ENCODE measurements around the gene TGFBR2.
A peak's percentile ranks its signal among the peaks of the same experiment; 100 is the strongest.

TGFBR2 gene

DNA sequence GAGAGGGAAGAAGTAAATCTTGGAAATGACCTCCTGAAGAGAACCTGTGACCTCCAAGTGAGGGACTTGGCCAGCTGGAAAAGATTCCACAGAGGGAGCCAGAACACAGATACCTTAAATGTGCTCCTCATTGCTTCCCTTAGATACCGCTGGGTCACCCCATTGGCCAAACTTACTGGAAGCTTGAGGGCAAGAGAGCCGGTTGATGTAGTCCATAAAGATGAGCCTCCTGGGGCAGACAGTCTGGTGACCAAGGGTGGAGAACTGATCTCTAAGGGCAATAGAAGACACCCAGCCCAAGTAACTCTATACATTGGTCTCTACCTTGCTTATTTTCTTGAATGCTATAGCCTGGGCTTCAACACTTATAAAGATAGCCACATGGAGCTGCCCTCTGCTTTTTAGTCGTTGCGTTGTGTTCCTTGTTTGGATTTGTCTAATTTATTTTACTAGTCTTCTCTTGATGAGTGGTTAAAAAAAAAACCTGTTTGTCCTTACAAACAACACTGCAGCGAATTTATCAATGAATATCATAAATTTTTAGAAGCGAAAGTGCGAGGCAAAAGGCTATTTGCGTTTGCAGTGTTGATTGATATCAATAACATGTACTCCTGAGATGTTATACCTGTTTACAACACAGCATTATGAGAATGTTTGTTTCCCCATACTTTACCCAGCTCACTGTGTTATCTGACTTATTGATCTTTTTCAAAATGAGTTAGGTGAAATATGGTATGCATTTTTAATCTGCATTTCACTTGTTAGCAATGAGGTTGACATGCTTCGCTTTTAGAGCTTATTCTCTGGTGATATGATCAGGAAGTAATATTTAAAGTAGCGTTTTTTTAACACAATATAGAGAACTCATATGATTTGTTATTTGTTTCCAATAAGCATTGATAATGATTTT is 31.2 kb downstream of the TGFBR2 start:
- DNase-seq (ENCODE audit: low read depth in 2 of 2), result no peak

DNA sequence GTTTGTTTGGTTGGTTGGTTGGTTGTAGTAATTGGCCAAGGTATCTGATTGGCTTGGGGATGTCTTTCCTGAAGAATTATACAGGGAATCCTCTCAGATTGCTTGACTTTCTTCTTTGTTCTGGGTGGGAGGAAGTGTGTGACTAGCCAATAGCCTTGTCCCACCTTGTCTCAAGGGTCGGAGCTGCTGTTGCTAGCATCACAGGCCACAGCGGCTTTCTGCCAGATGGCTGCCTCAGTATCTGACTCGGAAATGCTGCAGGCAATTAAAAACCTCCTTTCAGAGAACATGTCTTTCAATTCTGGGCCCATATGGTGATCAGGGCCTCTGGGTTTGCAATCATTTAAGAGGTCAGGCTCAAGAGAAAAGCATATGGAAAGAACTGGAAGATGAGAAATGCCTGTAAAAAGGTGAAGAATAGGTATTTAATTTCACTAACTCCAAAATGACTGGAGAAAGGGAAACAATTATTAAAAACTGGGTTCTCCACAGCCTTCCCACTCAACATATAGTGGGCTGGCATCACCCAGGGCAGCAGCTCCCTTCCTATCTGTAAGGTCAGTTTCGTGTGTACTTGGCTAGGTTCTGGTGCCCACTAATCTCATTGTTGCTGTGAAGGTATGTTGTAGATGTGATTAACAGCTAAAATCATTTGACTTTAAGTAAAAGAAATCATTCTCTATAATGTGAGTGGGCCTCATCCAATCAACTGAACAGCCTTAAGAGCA is 32.4 kb downstream of the TGFBR2 start:
- DNase-seq (ENCODE audit: low read depth in 2 of 2), result no peak

DNA sequence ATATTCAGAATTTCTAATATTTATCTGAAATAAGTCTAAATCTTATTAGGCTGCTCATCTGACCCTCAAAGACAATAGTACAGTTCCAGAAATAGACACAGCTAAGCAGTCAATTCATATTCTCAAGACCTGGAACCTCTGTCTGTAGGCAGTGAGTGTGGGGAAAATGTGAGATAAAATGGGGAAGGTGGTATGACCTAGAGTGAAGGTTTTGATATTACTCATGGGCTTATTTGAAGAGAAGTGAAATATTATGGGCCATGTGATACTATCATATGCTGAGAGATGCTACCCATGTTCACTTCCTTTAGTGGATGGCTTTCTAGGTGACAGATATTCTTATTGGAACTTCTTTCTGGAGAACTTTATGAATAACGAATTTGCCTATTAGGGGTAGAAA is 33.5 kb downstream of the TGFBR2 start:
- no peak for DNase-seq (ENCODE audit: low read depth in 2 of 2)

DNA sequence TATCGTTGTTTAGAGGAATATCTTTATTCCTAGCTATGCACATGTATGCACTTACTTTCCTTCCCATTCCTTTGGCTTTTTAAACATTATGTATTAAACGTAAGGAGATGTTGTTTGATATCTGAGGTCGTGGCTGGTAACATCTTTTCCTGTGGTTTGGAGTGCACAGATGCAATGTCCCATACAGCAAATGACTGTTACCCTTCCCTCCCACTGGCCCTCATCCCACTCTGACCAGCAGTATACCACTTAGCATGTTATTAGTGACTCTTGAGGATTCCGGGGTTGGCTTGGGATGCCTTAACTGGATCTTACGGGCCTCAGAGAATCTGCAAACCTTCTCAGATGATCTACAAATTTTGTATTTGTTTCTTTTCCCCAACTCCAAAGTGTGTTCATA is 34.5 kb downstream of the TGFBR2 start:
- no peak for DNase-seq (ENCODE audit: low read depth in 2 of 2)

DNA sequence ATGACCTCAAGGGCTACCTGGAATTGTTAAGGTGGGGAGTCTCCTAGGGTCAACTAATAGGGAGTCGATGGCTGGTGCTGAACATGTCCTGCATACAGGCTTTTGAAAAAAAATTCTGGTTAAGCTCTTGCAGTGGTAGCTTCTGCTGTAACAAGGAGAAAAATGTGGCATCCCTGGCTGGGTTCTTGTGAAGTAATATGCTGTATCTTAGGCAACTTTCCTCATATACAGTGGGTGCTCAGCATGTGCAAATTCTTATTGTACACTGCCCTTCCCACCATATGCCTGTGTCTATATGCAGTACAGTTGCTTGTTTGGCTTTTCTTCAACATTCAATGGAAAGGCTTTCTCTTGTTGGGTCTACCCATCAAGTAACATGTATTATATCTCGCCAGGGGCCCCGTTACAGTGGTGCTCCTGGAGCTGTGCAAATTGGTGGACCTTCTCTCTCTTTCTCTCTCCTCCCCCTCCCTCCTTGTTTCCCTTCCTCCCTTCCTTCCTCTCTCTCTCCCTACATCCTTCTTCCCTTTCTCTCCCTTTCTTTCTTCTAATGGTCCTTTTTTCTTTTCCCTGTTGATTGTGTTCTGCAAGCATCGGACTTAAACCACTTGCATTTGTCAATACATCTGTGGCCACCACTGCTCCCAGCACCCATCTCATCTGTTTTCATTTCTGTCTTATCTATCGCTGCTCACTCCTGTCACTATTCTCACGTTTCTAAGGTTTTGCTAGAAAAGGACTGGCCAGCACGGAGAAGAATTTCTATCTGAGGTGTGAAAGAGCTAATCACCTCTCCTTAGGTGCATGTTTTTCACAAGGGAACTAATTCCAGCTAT is 35.2 kb downstream of the TGFBR2 start:
- DNase-seq (ENCODE audit: low read depth in 2 of 2), result no peak

DNA sequence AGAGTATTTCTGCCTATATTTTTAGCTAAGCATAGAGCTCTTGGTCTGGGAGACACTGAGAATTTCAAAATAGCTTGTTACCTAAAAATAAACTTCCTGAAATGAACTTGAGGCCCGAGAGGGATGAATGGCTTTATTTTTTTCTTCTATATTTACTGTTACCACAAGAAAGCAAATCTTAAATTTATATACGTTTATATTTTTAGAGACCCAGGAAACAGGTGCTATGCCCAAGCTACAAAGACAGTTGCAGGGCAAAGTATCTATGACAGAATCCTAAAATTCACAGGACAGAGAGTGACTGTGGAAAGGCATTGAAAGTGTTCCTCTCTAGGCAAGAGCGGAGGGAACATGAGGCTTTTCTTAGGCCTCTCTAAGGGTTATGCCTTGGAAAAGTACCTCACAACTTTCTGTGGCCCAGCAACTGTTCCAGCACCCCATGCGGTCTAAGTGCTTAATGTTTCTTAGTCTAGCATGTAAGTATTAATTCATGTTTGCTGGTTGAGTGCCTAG is 36.5 kb downstream of the TGFBR2 start:
- DNase-seq (ENCODE audit: low read depth in 2 of 2), result no peak

DNA sequence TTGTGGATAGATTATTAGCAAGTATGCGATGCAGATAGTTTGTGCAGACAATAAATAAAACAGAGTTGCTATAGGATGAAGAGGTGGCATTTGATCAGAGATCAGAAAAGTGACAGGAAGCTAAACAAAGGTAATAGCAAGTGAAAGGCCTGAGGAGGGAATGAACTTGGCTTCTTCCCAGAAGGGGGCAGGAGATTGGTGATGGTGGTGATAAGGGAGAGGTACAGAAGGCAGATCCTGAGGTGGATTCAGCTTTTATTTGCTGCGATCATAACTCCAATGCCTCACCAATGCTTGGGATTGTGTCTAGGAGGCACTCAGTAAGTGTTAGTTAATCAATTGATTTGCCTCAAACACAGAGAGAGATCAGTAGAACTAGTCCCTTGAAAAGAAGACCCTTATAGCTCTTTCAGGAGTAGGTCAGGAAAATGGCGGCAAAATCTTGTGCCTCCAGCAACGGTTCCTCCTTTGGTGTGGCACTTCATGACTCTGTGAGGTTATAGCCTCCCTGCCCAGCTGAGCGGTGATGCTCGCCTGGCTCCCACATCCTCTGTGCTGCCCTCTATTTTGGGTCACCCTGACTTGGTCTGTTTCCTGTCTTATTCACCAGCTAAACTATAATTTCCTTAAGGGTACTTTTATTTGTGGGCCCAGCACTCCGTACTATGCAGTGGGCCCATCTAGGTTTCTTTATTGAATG is 37.5 kb downstream of the TGFBR2 start:
- DNase-seq (ENCODE audit: low read depth in 2 of 2), result no peak

DNA sequence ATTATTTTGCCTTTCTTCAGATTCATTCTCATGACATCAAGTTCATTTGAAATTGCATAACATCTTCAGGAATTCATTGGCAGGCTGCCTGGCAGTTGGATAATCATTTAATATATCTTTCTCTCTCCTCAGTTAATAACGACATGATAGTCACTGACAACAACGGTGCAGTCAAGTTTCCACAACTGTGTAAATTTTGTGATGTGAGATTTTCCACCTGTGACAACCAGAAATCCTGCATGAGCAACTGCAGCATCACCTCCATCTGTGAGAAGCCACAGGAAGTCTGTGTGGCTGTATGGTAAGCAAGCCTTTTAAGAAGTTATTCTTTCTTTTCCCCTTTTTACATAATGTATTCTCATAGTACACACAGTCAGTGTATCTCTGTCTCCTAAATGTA is 38.2 kb downstream of the TGFBR2 start:
- DNase-seq (ENCODE audit: low read depth in 2 of 2), result peak in 1 of 2 experiments; percentile 66

DNA sequence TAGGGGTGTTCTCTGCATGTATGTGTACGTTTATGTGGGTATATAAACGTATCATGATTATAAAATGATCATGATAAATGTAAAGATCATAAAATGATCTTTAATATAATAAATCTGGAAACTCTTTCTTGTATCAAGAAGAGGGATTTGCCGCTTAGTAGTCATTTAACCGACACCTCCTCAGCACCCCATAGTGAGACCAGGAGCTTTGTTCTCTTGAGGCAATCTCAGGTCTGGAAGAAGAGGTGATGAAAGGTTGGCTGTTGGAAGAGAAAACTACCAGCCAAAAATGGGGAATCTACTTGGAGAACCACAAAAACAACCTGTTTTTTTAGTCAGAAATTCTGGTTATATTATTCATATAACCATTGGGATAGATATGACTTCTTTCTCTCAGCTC is 38.7 kb downstream of the TGFBR2 start:
- DNase-seq (ENCODE audit: low read depth in 2 of 2), result no peak

DNA sequence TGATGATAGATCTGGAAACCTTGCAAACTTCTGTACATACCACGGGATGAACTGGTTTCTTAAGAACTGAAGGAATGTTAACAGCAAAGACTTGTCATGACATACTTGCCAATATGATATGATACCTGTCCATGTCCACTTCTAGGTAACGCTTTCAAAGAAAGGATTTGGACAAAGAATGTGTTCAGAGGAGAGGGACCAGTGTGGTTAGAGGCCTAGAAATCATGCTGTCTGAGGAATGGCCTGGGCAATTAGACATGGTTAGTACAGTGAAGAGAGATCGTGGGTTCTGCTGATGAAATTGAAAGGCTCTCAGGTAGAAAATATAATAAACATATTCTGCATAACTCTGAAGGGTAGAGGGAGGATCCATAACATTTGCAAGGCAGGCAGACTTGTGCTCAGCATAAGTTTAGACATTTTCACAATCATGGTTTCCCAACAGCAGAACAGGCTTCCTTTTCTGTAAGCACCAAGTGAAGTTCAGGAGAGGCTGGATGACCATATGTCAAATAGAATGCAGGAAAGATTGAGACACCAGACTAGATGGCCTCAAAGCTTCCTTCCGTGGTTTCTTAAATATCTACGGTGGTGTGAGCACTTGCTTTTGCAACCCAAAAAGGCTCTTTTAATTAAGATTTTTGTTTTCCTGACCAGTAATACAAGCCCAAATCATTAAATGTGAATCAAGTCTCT is 39.9 kb downstream of the TGFBR2 start:
- peak in 1 of 2 experiments; percentile 59 for DNase-seq (ENCODE audit: low read depth in 2 of 2)

DNA sequence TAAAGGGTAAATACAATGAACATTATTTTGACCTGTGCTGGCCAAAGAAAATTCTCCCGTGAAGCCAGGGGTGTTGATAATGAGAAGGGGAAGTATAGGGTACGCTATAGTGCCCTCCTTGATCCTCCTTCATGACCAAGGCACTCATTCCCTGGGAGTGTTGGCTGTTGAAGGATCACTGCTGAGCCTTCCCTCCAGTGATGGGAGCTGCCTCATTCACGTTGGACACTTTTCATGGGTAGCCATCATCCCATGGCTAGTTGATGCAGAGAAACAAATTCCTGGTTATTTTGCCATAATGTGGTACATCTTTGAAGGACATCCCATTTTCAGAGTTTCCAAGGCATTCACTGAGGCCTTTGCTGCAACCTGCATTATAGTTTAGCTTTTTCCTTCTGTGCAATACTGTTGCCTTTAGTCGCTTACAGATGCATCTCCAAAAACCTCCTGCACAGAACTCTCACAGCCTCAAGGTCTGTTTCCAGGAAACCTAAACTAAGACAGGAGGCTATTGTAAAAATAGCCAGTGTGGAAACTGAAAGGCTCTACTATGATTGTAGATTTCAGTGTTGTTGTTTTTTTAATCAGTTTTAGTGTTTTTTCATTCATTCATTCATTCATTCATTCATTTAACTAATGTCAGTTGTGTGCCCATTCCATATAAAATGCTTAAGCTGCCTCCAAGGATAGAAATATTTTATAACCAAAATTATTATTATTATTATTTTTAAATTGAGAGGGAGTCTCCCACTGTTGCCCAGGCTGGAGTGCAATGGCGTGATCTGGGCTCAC is 40.8 kb downstream of the TGFBR2 start:
- DNase-seq (ENCODE audit: low read depth in 2 of 2), result no peak

DNA sequence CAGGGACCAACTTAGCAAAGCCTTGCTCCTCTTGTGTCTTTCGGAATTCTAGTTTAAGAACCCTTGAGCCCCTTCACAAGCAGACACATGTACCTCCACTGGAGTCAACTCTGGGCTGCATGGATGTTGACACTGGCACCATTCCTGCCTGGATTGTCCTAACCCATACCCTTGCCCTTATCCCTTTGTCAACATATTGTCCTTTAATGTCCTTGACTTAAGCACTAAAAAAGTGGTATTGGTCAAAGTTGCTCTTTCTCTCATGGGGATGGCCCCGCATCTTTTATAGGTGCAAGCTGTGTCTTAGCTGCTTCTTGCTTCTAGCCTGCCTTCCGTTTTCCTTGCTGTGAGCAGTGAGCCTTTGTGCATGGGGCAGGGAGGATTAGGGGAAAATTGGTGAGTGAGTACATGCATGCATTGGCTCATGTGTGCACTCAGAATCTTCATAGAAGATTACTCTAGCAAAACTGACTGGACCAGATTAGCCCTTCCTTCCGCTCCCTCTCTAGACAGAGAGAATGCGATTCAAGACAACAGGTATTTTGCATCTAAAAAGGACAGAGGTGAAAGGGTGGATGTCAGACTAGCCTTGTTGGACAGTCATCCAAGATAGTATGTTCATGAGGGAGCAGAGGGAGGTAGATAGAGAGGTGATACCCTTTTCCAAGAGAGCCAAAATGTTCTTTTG is 42.4 kb downstream of the TGFBR2 start:
- DNase-seq (ENCODE audit: low read depth in 2 of 2), result no peak

DNA sequence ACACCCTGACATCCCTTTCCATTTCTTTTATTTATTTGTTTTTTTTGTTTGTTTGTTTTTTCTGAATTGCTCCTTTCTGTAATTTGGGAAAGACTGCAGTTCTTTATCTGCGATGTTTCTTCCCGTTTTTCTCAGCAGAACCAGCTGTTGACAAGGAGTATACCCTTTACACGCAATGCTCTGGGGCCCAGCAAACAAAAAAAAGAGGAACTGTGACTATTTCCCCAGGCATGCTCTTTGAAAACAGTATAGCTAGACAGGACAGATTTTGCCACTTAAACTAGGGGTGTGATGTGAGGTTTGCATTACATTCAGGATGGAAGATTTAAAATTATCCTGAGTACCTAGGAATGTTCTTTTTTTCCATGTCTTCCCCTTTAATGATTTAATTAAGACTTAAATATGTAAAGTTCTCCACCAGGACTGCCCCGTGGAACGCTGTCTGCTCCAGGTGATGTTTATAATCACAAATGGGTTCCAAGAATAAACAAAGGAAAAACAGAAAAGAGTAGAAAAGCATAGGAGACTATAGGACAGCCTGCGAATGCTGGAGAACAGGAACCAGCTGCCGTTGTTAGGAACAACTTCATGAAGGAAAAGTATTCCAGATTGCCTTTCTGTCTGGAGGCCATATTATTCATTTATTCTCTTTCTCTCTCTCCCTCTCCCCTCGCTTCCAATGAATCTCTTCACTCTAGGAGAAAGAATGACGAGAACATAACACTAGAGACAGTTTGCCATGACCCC is 43.3 kb downstream of the TGFBR2 start:
- DNase-seq (ENCODE audit: low read depth in 2 of 2), result no peak

DNA sequence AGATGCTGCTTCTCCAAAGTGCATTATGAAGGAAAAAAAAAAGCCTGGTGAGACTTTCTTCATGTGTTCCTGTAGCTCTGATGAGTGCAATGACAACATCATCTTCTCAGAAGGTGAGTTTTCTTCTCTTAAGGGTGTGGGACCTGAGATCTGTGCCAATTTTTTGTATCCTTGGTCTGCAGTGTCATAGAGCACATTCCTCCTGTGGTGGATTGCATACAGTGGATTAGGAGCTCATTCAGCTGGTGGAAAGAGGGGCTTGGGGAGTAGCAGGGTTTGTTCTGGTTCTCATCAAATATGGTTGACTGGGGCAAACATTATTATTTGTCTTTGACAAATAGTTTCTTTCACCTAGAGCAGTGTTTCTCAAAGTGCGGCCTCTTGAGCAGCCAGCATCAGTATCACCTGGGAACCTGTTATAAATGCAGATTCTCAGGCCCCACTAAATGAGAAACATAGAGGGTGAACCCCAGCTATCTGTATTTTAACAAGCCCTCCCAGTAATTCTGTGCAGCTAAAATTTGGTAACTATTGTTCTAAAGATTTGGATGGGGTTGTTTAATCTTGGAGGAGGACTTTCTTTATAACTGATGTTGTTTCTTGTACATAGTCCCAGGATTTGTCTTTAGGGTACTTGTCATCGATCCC is 44.1 kb downstream of the TGFBR2 start:
- DNase-seq (ENCODE audit: low read depth in 2 of 2), result no peak

DNA sequence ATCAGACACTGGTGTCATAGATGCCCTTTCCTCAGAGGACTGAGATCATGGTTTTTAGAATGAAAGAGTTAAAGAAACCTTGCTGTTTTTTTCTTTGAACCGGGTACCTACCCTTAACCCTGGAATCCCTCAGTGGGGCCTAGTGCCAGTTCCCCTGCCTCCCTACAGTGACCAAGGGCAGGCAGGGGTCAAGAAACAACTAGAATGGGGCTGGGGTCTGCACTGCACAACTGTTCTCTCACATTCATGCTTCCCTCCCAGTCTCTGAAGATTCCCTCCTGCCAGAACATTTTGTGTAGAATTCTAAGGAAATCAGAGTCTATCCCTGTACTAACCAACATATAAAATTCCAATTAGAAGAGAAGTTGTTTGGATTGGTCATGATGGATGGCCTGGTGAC is 47.9 kb downstream of the TGFBR2 start:
- DNase-seq (ENCODE audit: low read depth in 2 of 2), result no peak

DNA sequence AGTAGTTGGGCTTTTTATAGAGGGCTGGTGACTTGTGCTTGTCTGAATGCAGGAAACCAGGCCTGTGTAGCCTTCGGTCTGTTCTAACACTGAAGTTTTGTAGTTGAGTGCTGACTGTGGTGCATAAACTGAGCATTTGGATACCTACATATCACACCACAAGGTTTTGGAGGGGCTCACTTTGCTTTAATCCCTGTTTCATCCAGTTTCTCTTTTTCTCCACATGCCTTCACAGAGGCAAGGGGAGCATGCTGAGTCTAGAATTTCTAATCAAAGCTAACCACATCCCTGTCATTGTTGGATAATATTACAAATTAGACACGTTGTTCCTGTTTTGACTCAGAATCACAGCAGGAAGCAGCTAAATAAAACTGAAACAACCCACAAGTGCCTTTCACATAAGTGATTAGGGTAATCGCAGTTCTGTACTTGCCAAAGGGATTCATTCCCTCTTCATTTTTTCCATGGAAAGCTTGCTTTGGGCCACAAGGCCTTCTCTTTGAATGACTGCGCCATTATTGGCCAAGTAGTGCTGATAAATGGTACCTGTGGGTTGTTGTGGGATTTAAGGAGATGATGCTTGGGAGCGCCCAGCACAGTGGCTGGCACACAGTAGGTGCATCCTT is 48.9 kb downstream of the TGFBR2 start:
- peak in 1 of 2 experiments; percentile 45 for DNase-seq (ENCODE audit: low read depth in 2 of 2)

DNA sequence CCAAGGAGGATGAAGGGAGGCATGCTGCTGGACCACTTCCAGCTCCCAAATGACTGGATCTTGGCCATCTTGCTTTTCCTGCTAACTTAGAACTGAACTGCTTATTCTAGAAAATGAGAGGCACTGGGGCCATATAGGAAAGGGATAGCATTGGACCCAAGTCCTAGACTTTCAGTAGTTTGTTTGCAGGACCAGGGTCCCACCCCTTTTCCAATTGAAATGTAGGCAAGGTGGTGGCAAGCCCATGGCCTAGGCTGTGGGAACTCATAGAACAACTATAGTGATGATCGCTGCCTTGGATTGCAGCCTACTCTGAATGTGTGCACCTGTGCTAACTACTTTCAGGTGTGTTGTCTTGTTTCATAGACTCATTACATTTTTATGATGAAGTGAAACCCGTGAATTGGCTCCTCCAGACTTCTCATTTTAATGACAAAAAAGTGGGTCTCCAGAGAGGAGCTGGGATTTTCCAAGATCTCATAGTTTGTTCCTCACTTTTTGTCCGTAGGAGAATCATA is 50.3 kb downstream of the TGFBR2 start:
- DNase-seq (ENCODE audit: low read depth in 2 of 2), result no peak
